ENCODE data around the gene CCR7. TPM values are rescaled to one million over a fixed set of nuclear protein-coding genes. Genes with fewer than 3 reads are reported as not detected.

The CCR7 gene
- total and polyA plus RNA-seq, 2 of the 8 experiments (the other 6 are each of a cell fraction or from before 2014, with no cell fraction given): 0.12 to 0.17 TPM

GRCh38 chr17:40577611-40578065 lies 12.4 kb upstream of the CCR7 start:
- Histone ChIP-seq H3K79me1 (ENCODE audit: low read depth, low read length) (no peaks in the 10 kb centered on the region), H3K4ac (replicated peaks; ENCODE audit: insufficient read length, low read depth, low read length) (no peak overlapping the region), H2BK120ac (replicated peaks; ENCODE audit: low read depth, low read length) (no peak overlapping the region), H4K5ac (ENCODE audit: insufficient read length, low read depth, low read length) (no peak overlapping the region), H2BK20ac (ENCODE audit: low read length) (no peak overlapping the region), H3K36me3 (ENCODE audit: control insufficient read depth in 2 of 4, insufficient read depth in 4 of 4, low read length in 3 of 4) (no peaks in the 10 kb centered on the region), H3K79me2 (ENCODE audit: control insufficient read depth in 1 of 2, insufficient read depth in 2 of 2, low read length in 2 of 2) (no peaks in the 10 kb centered on the region), H3K27me3 (replicated peaks in 1 of 4; ENCODE audit: control insufficient read depth in 3 of 4, extremely low read depth in 1 of 4, insufficient read depth in 3 of 4, low read length in 3 of 4) (no peaks in the 10 kb centered on the region), H3K27ac (ENCODE audit: low read depth, low read length) (no peak overlapping the region), H2BK15ac (ENCODE audit: low read length) (no peak overlapping the region), H3K14ac (ENCODE audit: insufficient read length) (no peak overlapping the region), H3K23me2 (ENCODE audit: low read depth, low read length) (no peaks in the 10 kb centered on the region), H2AFZ (ENCODE audit: low read length) (no peak overlapping the region), H3K4me2 (ENCODE audit: insufficient read depth in 1 of 2, low read depth in 2 of 2, low read length in 2 of 2) (no peak overlapping the region), H3K9me3 (ENCODE audit: insufficient read depth in 2 of 2, low read depth in 1 of 2, low read length in 1 of 2) (no peaks in the 10 kb centered on the region), H3K9ac (replicated peaks in 1 of 4; ENCODE audit: extremely low read depth in 1 of 4, low read depth in 3 of 4, low read length in 3 of 4) (no peak overlapping the region), H4K8ac (ENCODE audit: extremely low read depth, insufficient read depth, low read length) (no peak overlapping the region), H2BK5ac (ENCODE audit: low read depth, low read length) (no peak overlapping the region), H3K56ac (replicated peaks; ENCODE audit: insufficient read length, low read depth, low read length) (no peak overlapping the region), H3K4me1 (replicated peaks in 1 of 4; ENCODE audit: control insufficient read depth in 3 of 4, insufficient read depth in 4 of 4, low read length in 3 of 4) (no peaks in the 10 kb centered on the region), H4K91ac (replicated peaks; ENCODE audit: insufficient read length, low read length) (no peak overlapping the region), H2AK5ac (ENCODE audit: low read depth, low read length) (no peak overlapping the region), H2BK12ac (ENCODE audit: low read depth, low read length) (no peak overlapping the region), H3K4me3 (ENCODE audit: extremely low read depth in 1 of 4, insufficient read depth in 2 of 4, low read depth in 3 of 4, low read length in 4 of 4) (no peak overlapping the region), H3K23ac (ENCODE audit: insufficient read length) (no peak overlapping the region), H3K18ac (ENCODE audit: extremely low read depth, low read length) (no peak overlapping the region), H4K20me1 (replicated peaks in 1 of 2; ENCODE audit: control insufficient read depth in 1 of 2, insufficient read depth in 2 of 2, low read length in 2 of 2) (no peaks in the 10 kb centered on the region)
- ChIA-PET POLR2A (ENCODE audit: partially characterized antibody) (interaction anchor here (0.6 kb wide), 1 partner anchor 32 kb away, joined by 3 read pairs; no protein-coding TSS in a partner anchor), CTCF (ENCODE audit: partially characterized antibody) (interaction anchor here (1.2 to 4.1 kb wide), 4 partner anchors 13 to 38 kb away, joined by 3 to 19 read pairs (median 6); partner anchors contain the start of gene CCR7)
- 91% methylated on average over 5 of the region's 5 CpGs; no CpG with 5 or more reads in 1 of the 2 experiments for WGBS, 2 experiments (ENCODE audit: extremely low coverage in 1 of 2, insufficient coverage in 1 of 2, insufficient read length in 1 of 2, insufficient replicate concordance in 2 of 2, low coverage in 1 of 2, low lambda C conversion rate in 2 of 2, missing lambda C conversion rate in 1 of 2)
- TF ChIP-seq JUND (IDR thresholded peaks at IDR 0.05; ENCODE audit: low read length): no peak
- no peak for FAIRE-seq
- DNase-seq (ENCODE audit: low read depth in 1 of 2, low spot score in 2 of 2): no peak
